NCI-H82 treated with DMSO at 0.1 percent for 48 hours (cell line): ENCODE measurements around the gene NNAT.

Source experiments
- DNase-seq: peaks from one replicate; lab custom pipeline; 2025; ENCODE audit not compliant: unreplicated experiment; lab: John Stamatoyannopoulos, UW

The NNAT gene

DNA sequence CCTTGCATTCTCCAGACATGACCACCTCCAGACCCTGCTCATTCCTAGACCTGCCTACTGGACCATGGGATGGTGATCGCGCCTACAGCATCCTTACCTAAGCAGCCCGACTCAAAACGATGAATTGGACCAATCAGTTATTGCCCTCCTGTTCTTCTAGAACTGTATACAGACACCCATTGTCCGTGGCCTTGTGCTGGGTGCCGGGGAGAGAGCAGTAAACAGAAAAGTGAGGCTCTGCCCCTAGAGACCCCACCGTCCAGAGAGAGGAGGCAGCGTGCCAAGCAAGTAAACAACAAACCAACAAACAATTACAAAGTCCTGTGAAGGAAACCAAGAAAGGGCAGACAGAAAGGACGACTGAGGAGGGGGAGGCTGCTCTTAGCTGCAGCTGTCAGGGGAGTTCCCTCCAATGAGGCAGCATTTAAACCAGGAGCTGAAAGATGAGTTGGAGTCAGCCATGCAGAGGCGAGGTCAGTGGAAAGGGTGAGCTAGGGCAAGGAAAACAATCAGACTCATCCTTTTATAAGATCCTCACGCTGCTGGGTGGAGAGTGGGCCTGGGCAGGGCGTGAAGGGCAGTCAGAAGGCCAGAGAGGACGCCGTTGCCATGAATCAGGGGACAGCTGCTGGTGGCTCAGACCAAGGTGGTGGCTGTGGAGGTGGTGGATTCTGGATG, 44.2 kb downstream of the NNAT start:
- peak; percentile 80 for DNase-seq

DNA sequence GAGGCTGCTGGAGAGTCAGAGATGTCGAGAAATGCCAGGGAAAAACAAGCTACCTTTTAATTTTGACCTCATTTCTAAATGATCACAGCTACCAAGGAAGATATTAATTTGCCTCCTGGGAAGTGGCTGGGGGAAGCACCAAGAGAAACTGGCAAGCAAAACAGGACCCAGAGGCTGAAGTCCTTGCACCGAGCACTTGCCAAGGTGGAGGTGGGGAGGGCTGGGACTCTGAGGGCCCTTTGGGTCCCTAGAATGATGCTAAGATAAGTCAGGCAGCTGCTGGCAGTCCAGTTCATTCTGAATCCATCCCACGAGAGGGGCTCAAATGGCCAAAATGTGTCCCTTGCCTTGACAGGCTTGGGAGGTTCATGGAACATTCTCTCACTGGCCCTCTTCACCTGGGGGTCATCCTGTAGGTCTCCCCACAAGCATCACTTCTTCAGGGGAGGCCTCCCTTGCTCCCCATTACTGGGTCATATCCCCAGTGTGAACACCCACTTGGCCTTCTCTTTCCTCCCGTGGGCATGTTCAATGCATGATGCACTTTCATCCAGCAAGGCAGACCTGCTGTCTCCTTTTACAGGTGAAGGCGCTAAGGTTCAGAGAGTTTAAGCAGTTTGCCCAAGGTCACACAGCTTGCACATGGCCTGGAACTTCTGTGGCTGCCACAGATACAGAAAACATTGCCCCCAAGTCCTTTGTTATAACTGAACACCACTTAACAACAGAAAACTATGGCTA, 45.7 kb downstream of the NNAT start:
- DNase-seq: no peak

DNA sequence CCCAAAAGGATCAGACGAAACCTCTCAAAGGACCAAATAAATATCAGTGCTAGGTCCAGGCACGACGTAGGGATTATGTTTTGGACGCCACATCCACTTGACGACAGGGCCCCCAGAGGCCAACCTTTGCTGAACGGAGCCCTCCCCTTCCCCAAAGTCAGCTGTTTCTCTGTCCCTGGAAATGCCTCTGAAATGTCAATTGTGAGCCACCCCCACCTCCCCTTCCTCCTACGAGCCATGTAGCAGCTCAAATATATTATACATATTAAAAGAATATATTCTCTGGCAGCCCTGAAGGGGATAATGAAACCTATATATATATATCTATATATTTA, 46.2 kb downstream of the NNAT start:
- DNase-seq: no peak

DNA sequence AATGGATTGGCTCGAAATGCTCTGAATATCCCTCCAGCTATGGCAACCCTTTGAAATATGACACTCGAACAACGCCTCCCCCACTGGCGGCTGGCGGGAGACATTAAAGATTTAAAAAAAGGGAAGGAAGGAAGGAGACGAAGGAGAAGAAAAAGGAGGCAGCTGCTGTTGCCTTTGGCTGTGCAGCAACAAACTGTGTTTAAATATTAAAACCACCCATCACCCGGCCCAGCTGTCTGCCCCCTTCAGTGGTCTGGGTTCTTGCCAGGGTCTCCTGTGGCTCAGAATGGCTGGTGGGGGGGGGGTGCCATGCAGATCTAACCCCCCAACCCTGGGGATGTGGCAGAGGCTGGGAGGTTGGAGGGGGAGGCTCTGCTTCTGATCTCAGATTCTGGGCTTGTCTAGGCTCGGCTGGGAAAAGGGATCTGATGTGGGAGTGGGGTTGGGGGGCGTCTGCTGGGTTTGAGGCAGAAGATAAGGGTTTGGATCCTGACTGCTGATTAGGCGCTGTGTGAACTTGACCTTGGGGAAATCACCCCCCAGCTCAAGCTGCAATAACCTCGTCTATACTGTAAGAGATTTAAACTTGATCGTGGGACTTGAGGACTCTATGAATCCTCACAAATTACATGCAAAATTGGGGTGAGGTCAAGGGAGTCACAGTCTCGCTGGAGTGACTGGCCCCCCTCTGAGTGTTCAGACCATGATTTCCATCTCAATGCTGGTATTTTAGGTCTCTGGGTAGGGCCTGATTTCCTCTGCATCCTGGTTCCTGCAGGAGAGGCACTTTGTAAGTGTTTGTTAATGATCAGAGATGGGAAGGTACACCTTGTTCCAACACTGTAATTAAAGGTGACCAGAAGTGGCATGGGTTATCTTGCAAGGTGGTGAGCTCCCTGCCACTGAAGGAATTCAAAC, 46.9 kb downstream of the NNAT start:
- DNase-seq: peak; percentile 52

DNA sequence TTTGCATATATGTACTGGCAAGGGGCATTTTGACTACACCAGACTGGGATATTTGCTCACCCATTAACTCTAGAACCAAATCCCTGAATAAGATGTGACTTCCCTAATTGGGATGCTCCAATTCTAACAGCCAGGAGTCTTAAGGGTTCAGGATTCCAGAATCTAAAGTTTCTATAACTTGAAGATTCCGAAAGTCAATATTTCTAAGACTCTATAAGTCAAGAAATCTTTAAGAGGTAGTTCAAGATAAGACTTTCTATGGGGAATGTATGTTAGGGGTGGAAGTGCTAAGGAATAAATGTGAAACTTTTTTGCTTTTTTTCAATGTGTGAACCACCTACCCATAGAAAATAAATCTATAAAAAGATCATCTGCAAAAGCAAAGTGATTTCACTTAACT, 49.4 kb downstream of the NNAT start:
- no peak for DNase-seq

DNA sequence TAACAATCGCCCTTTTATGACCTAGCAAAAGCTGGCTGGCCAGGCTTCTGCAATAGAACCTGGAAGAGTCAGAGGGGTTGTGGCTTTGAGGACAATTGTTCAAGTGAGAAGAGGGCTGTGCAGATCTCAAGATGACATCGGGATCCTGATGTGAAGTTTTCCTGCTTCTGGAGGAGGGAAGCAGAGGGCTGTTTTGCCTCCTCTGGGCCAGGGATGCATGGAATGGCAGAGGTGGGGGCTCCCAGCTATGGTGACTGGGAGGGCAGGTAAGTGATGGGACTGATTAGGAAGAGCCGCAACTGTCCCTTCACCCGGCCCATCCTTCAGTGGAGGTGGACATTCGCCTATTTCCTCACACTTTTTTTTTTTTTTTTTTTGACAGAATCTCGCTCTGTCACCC, 50.0 kb downstream of the NNAT start:
- DNase-seq: no peak
